ENCODE measurements around the gene WNK4. TPM values are rescaled to one million over a fixed set of nuclear protein-coding genes. Genes with fewer than 3 reads are reported as not detected.

WNK4 gene
- total RNA-seq, 2 experiments from 2014 or later: 0.47 to 0.77 TPM

DNA sequence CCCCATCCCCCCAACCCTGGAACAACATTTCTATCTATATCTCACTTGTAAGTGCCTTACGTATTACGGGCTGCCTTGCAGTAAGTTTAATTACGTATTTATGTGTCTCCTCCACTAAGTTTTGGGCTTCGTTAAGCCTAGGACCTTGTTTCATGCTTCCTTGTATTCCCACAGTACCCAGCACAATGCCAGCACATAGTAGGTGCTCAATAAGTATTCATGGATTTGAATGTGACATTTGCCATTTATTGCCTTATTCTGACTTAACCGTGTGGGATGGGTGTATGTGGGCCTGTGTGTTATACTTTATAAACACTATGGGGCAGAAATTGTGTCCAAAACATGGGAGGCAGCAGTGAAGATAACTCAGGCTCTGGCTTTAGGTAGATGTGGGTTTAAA is 12.1 kb downstream of the WNK4 start:
- H3K27me3 Mint-ChIP-seq: peaks cover 21% of the 10 kb centered on the region

DNA sequence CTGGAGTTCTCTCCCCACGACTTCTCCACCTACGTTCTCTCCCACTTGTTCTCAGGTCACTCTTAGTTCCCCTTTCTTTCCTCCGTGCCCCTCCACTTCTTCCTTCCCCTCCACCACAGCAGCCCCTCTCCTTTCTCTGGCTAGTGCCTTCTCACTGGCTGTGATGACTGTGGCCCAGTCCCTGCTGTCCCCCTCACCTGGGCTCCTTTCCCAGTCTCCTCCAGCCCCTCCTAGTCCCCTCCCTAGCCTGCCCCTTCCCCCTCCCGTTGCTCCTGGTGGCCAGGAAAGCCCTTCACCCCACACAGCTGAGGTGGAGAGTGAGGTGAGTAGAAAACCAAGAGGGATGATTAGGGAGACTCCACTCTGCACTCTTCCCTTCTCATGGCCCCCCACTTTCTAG is 14.7 kb downstream of the WNK4 start:
- Mint-ChIP-seq H3K27me3 (peaks cover 7% of the 10 kb centered on the region), H3K4me1 (peaks cover 22% of the 10 kb centered on the region), H3K27ac (no peak overlapping the region), H3K36me3 (ENCODE audit: low read depth) (peaks cover 9% of the 10 kb centered on the region), H3K4me3 (no peak overlapping the region), H3K9me3 (peaks cover 3% of the 10 kb centered on the region)
- POLR2A ChIA-PET: interaction anchor here (0.7 kb wide), 1 partner anchor 197 kb away, joined by 3 read pairs; no protein-coding TSS in a partner anchor
- DNase-seq: no peak
- CTCF ChIA-PET: interaction anchor here (1.2 kb wide), 1 partner anchor 29 kb away, joined by 4 read pairs; the partner anchor contains the start of gene BECN1

More for the DNA sequence above, 12.1 kb downstream of the WNK4 start:
- H3K9me3 Mint-ChIP-seq: no peaks in the 10 kb centered on the region
- CTCF ChIA-PET: interaction anchor here (0.6 kb wide), 1 partner anchor 670 kb away, joined by 3 read pairs; no protein-coding TSS in a partner anchor
- no peak overlapping the region for H3K4me3 Mint-ChIP-seq
- peaks cover 2% of the 10 kb centered on the region for H3K36me3 Mint-ChIP-seq (ENCODE audit: low read depth)
- POLR2A ChIA-PET: no interaction called here
- H3K27ac Mint-ChIP-seq: no peak overlapping the region
- H3K4me1 Mint-ChIP-seq: peaks cover 6% of the 10 kb centered on the region
- no peak for DNase-seq

DNA sequence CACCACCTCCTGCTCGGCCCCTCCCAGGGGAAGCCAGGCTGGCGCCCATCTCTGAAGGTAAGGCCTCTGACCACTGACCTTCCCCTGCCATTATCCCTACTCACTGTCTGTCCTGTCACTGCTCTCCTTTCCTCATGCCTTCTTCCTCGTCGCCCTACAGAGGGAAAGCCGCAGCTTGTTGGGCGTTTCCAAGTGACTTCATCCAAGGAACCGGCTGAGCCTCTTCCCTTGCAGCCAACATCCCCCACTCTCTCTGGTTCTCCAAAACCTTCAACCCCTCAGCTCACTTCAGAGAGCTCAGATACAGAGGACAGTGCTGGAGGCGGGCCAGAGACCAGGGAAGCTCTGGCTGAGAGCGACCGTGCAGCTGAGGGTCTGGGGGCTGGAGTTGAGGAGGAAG is 15.1 kb downstream of the WNK4 start:
- Mint-ChIP-seq H3K27ac (no peak overlapping the region), H3K36me3 (ENCODE audit: low read depth) (peaks cover 9% of the 10 kb centered on the region), H3K27me3 (peaks cover 4% of the 10 kb centered on the region), H3K4me1 (peaks cover 22% of the 10 kb centered on the region), H3K4me3 (no peak overlapping the region), H3K9me3 (peaks cover 3% of the 10 kb centered on the region)
- DNase-seq: no peak
- ChIA-PET POLR2A (interaction anchor here (0.7 kb wide), 1 partner anchor 197 kb away, joined by 3 read pairs; no protein-coding TSS in a partner anchor), CTCF (interaction anchor here (0.6 to 1.2 kb wide), 3 partner anchors 9 to 29 kb away, joined by 3 to 4 read pairs (median 3); partner anchors contain the start of gene BECN1)

DNA sequence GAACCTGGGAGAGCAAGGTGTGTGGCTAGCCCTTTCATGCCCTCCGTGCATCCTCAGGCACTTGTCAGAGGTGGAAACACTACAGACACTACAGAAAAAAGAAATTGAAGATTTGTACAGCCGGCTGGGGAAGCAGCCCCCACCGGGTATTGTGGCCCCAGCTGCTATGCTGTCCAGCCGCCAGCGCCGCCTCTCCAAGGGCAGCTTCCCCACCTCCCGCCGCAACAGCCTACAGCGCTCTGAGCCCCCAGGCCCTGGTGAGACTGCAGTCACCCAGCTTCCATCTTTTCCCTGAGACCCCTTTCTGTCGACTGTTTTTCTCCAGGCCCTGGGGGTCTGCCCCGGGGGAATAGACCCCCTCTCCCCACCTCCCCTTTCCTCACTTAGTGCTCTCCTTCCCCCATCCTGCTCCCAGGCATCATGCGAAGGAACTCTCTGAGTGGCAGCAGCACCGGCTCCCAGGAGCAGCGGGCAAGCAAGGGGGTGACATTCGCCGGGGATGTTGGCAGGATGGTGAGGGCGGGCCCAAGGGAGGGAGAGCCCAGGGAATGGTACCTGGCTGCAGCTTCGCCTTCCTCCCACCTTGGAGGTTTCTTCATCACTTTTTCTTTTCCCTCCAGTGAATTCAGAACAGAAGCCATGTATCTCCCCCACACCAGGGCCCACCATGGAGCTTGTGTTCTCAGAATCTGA is 15.8 kb downstream of the WNK4 start:
- CTCF ChIA-PET: interaction anchor here (0.6 to 1.1 kb wide), 2 partner anchors 10 to 12 kb away, joined by 3 read pairs; no protein-coding TSS in a partner anchor
- peaks cover 3% of the 10 kb centered on the region for H3K9me3 Mint-ChIP-seq
- no peak overlapping the region for H3K27ac Mint-ChIP-seq
- peaks cover 9% of the 10 kb centered on the region for H3K36me3 Mint-ChIP-seq (ENCODE audit: low read depth)
- peaks cover 3% of the 10 kb centered on the region for H3K27me3 Mint-ChIP-seq
- POLR2A ChIA-PET: interaction anchor here (0.6 kb wide), 1 partner anchor 169 kb away, joined by 3 read pairs; no protein-coding TSS in a partner anchor
- peaks cover 22% of the 10 kb centered on the region for H3K4me1 Mint-ChIP-seq
- no peak overlapping the region for H3K4me3 Mint-ChIP-seq
- DNase-seq: no peak

DNA sequence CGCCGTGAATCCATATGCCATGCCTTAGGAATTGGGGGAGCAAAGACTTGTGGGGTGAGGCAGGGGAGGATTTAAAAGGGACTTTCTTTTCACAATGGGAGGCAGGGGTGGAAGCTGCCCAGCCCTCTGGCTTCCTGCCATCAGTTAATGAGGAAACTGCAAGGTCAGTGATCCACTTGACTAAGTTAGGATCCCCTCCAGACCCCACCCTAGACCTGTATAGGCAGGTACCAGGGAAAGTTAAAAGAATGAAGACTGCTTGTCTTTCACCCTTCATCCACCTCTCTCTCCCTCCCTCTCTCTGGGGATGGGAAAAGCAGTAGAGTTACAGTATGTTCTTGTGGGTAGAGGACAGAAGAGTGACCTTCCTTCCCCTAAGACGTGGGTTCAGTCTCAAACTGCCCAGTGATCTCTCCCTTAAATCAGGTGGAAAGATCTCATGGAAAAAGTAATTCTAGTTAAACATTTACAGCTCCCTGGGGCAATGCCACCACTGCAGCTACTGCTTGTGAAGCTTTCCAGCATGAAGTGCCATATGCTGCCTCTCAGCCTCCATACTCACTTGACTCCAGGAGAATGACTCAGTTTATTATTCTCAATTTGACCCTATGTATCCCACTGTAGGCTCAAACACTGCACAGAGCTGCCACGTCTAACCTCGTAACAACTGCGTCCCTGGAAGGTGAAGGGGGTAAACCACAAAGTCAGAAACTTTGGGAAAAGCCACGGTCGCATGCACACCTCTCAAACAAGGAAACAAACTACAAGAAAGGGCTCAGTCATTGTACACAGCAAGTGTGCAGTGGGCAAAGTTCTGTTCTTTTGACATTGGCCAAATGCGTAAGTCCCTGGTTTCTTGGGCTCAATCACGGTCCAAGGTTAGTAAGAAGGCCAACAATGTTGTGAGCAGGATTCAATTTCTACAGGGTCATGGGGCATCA is 16.9 kb downstream of the WNK4 start:
- CTCF ChIA-PET: interaction anchor here (1.0 to 2.2 kb wide), 5 partner anchors 16 to 219 kb away, joined by 3 to 7 read pairs (median 6); partner anchors contain the start of genes BECN1 and PSMC3IP
- peaks cover 3% of the 10 kb centered on the region for H3K9me3 Mint-ChIP-seq

DNA sequence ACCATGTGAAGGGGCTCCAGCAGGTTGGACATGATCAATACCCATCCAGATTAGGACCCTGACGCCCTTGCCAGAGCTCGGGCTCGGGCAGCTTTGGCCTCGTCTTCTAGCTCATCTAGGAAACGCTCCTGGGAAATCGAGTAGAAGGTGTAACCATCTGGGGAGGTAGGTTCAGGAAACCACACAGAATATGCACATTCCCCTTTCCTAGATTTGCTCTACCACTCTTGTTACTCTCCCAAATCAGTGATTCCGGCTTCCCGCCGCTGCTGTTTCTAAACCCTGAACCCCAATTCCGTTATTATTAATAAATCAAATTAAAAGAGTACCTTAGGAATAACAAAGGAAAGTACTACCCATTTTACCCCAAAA is 17.6 kb downstream of the WNK4 start:
- Mint-ChIP-seq H3K4me3 (peak overlapping the region; percentile 91), H3K36me3 (ENCODE audit: low read depth) (peaks cover 9% of the 10 kb centered on the region), H3K4me1 (peaks cover 22% of the 10 kb centered on the region), H3K27me3 (peaks cover 5% of the 10 kb centered on the region), H3K27ac (peak overlapping the region; percentile 85), H3K9me3 (peaks cover 3% of the 10 kb centered on the region)
- CTCF ChIA-PET: interaction anchor here (1.1 to 2.2 kb wide), 5 partner anchors 17 to 686 kb away, joined by 3 to 7 read pairs (median 6); partner anchors contain the start of genes BECN1, DHX8 and PSMC3IP
- DNase-seq: no peak
- POLR2A ChIA-PET: interaction anchor here (0.6 kb wide), 1 partner anchor 219 kb away, joined by 3 read pairs; no protein-coding TSS in a partner anchor

More for the DNA sequence above, 16.9 kb downstream of the WNK4 start:
- DNase-seq: no peak
- H3K27me3 Mint-ChIP-seq: peaks cover 5% of the 10 kb centered on the region
- peak overlapping the region; percentile 91 for H3K4me3 Mint-ChIP-seq
- no peak overlapping the region for H3K27ac Mint-ChIP-seq
- peaks cover 9% of the 10 kb centered on the region for H3K36me3 Mint-ChIP-seq (ENCODE audit: low read depth)
- H3K4me1 Mint-ChIP-seq: peaks cover 22% of the 10 kb centered on the region
- POLR2A ChIA-PET: no interaction called here

DNA sequence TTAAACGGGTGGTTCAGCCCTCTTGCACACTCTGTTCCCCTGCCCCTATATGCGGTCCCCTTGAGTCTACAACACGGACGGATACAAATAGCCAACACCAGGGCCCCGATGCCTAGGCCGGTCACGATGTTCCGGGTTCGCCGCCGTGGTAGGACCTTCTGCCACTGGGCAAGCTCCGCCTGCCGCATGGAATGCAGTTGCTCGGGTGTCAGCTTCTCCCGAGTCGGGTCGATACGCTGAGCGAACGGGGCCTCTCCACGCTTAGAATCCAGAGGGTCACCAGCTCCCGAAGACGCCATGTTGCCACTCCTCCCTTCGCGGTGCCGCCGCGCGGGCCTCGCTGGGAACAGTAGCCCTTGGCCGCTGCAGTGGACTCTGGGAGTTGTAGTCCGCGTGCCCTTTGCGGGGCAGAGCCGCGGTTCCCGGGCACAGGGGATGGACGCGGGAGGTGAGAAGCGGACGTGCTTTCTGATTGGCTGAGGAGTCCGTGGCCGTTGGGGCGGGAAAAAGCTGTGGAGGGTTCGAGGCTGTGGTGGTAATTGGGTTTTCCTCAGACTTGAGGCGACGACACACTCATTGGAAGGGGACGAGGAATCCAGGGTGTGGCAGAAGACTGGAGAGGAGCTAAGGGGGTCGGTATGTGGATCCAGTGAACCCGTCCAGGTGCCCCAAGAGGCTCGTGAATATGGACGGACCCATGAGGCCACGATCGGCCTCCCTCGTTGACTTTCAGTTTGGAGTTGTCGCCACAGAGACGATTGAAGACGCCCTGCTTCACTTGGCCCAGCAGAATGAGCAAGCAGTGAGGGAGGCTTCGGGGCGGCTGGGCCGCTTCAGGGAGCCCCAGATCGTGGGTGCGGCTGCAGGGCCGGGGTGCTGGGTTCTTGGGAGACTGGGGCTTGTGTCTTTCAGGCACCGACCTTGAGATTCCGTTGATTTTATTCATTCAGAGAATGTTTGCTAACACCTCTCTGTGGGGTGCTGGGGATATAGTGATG is 18.3 kb downstream of the WNK4 start, which contains the start of the genes CNTD1 and COA3:
Gene CNTD1 (plus strand): TSS at position 479 of the 998 bp plus-strand sequence. CDS start 207 bp downstream, at position 686.
Gene COA3 (minus strand): TSS at position 322 of the 998 bp plus-strand sequence. CDS start 23 bp downstream, at position 299.
- Mint-ChIP-seq H3K27ac (peak within 1 kb of the TSS; percentile 85), H3K4me1 (peaks cover 22% of the 10 kb centered on the region), H3K36me3 (ENCODE audit: low read depth) (peaks cover 9% of the 10 kb centered on the region), H3K4me3 (peak within 1 kb of the TSS; percentile 91), H3K27me3 (peaks cover 5% of the 10 kb centered on the region), H3K9me3 (peaks cover 3% of the 10 kb centered on the region)
- CTCF ChIA-PET: interaction anchor here (0.6 to 2.2 kb wide), 6 partner anchors 18 to 768 kb away, joined by 3 to 7 read pairs (median 4); partner anchors contain the start of genes BECN1, DHX8 and PSMC3IP
- peak; percentile 84 for DNase-seq
- POLR2A ChIA-PET: interaction anchor here (0.6 kb wide), 1 partner anchor 220 kb away, joined by 3 read pairs; no protein-coding TSS in a partner anchor

DNA sequence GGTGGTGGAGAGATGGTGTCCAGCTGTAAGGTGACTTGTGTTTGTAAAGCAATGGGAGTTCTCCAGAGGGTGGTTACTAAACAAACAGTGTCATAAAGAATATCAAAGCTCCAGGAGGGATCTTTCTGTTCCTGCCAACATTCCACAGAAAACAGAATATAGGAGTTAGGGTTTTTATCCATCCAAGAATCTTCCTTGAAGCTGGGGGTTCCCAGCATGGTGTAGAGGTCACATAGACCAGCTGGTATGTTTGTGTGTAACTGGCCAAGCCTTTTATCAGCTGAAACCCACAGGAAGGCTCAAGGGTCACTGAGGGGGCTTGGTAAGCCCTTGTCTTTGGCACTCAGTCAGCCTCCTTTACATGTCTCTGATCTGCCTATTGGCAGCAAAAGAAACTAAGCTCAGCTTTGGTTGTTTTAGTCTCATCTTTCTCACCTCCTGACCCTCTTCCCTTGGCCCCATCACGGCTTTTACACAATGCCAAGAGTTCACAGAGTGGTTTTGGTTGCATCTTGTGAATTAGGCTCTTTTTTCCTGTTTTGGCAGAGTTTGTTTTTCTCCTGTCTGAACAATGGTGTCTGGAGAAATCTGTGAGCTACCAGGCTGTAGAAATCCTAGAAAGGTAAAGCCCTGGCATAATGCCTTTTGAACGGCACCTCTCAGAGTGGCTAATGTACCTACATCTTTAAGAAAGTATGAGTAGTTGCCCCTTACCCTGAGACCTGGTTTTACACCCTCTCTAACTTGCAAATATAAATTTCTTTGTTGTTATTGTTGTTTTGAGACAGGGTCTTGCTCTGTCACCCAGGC is 22.9 kb downstream of the WNK4 start:
- POLR2A ChIA-PET: no interaction called here
- Mint-ChIP-seq H3K27ac (no peak overlapping the region), H3K27me3 (peaks cover 5% of the 10 kb centered on the region), H3K4me3 (no peak overlapping the region), H3K9me3 (peaks cover 3% of the 10 kb centered on the region), H3K4me1 (peaks cover 9% of the 10 kb centered on the region), H3K36me3 (ENCODE audit: low read depth) (peaks cover 5% of the 10 kb centered on the region)
- no peak for DNase-seq
- CTCF ChIA-PET: interaction anchor here (0.8 to 0.9 kb wide), 3 partner anchors 15 to 17 kb away, joined by 3 read pairs; no protein-coding TSS in a partner anchor

DNA sequence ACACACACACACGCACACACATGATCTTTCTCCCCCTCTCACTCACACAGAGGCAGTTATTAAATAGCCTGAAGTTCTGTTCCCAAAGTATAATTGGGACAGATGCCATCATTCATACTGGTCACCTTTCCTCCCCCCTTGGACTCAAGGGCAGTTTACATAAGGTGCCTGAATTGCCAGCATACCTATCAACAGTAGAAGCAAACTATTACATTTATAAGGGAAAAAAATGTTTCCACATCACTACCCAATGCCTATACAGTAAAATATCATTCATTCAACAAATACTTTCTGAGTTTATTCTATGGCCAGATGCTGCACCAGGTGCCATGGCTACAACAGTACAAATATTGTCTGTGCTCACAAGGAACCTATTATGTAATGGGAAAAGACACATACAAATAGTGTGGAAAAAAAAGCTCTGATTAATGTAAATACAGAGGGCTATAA is 24.5 kb downstream of the WNK4 start:
- DNase-seq: no peak
- CTCF ChIA-PET: interaction anchor here (0.6 kb wide), 1 partner anchor 25 kb away, joined by 3 read pairs; no protein-coding TSS in a partner anchor

DNA sequence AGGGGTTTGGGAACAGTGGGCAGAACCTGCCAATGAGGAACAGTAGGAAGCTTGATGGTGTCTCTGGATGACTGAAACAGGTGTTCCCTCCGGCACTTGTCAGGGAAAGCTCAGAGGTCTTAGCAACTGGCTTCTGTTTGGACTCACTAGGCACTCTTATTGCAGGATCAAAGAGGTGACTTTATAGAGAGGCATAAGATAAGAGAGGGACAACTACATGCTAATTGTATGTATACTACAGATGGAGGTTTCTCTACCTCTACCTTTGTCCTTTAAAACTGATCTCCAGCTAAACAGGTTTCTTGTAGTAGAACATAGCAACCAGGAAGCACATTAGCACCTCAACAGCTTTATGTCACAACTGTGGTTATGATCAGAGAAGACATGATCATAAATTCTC is 25.8 kb downstream of the WNK4 start:
- Mint-ChIP-seq H3K27ac (no peak overlapping the region), H3K4me3 (no peak overlapping the region), H3K27me3 (peaks cover 2% of the 10 kb centered on the region), H3K9me3 (no peaks in the 10 kb centered on the region), H3K4me1 (no peaks in the 10 kb centered on the region), H3K36me3 (ENCODE audit: low read depth) (peaks cover 9% of the 10 kb centered on the region)
- CTCF ChIA-PET: interaction anchor here (0.8 to 1.2 kb wide), 4 partner anchors 12 to 40 kb away, joined by 3 to 6 read pairs (median 4); partner anchors contain the start of genes BECN1 and VPS25
- DNase-seq: no peak
- POLR2A ChIA-PET: no interaction called here

More for the DNA sequence above, 24.5 kb downstream of the WNK4 start:
- POLR2A ChIA-PET: no interaction called here
- Mint-ChIP-seq H3K4me3 (no peak overlapping the region), H3K4me1 (no peaks in the 10 kb centered on the region), H3K36me3 (ENCODE audit: low read depth) (peaks cover 4% of the 10 kb centered on the region), H3K9me3 (no peaks in the 10 kb centered on the region), H3K27me3 (peaks cover 5% of the 10 kb centered on the region), H3K27ac (no peak overlapping the region)
